CMK (cell line): ENCODE data around the gene SSBP2.

Experiments
- DNase-seq: peaks from one replicate; pipeline ENCODE4 v3.0.0-alpha.2; 2010; ENCODE audit warnings: low read depth

SSBP2 gene

DNA sequence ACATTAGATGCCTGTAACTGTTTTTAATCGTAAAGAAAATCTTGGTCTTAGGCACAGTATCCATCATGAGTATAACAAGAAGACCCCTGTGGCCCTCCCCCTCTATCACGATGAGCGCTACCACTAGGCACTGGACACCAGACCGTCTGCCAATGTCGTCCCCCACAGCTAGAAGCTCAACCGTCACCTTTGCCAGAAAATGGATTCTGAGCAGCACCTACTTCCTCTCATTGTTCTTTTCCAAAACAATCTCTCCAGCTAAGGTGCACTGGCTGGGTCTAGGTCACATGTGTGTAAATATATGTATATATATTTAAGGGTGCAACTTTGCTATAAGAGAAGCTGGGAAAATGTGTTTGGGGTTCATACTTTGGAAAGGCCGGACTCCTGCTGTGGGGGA lies 15.7 kb upstream of the SSBP2 start:
- DNase-seq: no peak

DNA sequence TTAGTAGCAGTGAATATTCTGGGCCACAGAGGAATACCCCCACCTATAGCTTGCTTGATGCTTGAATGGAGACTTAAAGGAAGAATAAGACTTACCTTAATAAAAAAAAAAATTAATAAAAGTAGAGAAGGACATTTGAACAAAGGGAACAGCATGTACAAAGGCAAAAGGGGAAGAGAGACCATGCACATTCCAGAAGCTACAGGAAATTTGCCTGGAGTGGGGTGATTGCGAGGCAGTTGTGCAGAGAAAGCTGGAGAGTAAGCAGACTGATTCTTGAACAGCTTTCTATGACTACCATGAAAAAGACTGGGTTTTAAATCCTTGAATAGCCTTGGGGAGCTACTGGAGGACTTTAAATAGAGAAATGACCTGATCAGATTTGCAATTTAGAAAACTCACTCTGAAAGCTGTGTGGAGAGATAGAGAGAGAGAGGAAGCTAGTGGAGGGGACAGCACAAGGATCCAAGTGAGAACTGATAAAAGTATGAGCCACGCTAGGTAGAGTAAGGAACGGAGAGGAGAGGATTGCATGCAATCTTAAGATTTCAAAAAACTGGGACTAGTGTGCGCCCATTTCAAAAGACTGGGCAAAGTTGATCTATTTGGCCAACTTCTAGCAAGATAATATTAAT lies 12.5 kb upstream of the SSBP2 start:
- DNase-seq: no peak

DNA sequence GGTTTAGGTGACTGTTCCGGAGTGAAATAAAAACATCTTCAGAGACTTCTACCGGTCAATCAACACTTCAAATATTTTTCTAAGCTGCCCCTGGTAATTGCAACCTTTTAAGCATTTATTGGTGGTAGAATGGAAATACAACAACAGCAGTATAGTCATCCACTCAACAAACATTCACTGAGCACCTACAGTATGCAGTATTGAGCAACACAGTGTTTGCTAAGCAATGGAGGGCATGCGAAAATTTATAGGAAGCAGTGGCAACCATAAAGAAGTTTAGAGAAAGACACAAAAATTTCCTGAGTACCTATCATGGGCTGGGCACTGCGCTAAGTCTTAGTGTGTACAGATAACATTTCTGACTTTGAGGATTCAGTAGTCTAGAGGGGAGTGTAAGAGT lies 12.0 kb upstream of the SSBP2 start:
- no peak for DNase-seq

DNA sequence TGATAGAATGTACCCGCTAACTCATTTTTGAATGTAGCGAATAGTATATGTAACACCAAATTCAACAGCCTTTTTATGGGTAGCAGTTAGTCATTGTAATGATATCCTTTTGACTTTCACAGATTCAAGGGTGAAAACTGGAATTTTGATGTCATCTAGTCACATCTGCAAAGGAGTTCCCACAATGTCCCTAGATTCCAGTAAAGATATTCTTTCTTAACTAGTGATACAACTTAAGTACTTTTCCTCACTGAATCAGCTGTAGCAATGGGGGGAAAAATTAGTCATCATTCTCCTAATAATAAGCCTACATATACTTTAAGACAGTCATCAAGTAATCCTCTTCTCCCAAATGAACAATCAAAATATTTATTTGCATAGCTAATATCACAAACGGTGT lies 11.5 kb upstream of the SSBP2 start:
- no peak for DNase-seq

DNA sequence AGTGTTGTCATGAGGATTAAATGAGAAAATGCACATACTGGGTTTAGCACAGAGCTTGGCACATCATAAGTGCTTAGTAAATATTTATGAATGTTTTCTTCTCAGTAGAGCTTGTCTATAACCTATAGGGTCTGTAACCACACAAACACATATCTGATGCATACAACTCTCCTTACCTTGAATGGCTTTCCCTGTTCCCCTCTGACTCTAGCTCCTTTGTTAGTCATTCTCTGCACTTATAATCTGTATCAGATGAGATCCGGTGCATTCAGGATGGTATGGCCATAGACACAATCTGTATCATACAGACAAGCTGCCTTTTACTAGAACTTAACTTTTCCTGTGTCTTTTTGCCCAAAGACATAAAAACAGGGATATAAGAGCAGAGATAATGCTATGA lies 11.1 kb upstream of the SSBP2 start:
- no peak for DNase-seq

DNA sequence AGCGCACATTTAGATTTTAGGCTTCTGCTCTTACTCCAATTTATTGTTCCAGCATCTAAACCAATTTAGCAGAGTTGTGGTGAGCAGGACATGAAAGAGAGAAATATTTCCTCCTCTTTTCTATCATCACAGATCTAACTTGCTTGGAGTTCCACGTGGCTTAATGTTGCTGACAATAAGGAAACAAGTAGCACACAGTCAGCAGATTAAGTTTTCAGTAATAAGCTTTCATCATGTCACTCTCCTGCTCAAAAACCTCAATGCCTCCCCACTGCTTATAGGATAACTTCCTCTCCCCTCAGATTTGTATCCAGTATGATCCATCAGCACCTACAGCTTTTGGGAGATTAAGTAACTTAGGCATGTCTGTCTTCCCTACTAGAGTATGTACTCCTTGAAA lies 10.4 kb upstream of the SSBP2 start:
- DNase-seq: no peak

DNA sequence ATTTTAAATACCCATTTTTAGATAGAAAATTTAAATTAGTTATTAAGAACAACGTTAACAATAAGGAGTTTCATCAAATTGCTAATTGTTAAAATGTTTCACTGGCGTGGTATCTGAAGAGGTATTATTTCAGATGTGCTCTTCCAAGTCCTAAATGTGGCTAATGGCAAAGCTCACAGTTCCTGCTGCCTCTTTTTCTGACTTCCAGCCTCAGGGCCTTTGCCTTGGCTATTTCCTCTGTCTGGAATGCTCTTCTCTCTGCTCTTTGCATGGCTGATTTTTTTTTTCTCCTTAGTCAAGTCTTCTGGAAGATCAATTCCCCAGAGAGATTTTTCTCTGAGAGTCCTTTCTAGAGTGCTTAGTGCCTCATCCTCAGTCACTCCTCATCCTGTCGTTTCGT lies 9.6 kb upstream of the SSBP2 start:
- DNase-seq: no peak

DNA sequence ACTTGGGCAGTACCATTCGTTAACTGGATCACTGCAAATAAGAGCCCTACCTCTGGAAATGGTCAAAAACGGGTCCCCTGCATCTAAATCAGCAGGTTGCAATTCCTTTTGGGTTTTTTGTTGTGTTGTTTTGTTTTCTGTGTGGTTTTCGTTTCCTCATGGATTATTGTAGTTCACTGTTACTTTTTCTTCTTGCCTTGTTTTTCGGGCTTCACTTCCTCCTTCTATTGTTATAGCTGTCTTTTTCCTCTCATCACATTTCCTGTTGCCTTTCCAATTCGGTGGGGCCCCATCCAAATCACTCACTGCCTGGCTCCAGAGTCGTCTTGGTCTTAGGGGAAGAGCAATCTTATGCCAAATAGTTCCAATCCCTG lies 8.7 kb upstream of the SSBP2 start:
- DNase-seq: no peak

DNA sequence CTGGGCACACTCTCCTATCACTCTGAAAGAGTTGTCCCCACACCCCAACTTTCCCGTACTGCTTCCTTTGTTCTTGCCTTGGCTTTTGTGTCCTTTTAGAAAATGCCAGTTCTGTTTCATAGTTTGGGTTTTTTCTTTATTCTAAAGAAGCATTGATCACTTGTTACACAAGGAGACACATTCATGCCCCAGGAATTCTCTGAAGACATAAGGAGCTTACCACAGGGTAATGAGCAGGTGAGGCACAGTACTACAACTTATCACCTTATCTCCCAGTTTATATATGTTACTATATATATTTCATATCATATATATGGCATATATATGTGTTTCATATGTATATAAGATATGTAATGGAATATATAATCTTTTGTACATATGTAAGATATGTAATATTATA lies 6.5 kb upstream of the SSBP2 start:
- no peak for DNase-seq

DNA sequence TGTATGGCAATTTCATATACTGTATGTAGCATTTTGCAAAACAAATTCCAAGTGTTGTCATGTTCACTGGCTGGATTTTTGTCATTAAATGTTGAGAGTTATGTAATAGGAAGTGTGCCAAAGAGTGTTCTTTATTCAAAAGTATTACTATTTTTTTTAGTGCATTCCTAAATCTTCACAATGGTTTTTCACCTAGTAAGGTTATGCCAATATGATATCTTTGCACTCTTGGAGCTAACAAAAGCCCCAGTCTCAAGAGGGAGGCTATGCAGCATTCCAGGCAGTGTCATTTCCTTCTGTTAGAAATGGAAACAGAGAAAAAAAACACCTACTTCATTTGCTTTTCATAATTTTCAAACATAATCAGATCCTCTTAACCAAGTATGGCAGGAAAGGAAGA lies 5.1 kb upstream of the SSBP2 start:
- no peak for DNase-seq

DNA sequence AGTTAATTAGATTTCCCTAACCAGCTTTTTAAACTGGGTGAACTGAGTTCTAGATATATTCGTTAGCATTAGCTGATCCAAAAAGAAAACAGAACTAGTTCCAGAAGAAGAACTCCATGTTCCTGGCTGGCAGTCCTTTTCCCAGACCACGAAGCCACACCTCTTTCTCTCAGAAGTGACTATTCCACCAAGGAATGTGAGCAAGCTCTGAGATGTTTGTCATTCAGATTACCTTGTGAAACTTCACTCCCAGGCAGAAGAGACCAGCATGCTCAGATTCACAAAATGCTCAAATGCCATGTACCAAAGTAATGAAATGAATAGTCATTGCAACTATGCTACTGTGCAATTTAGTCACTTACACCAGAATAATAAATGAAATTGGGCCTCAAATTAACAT lies 4.4 kb upstream of the SSBP2 start:
- DNase-seq: no peak

DNA sequence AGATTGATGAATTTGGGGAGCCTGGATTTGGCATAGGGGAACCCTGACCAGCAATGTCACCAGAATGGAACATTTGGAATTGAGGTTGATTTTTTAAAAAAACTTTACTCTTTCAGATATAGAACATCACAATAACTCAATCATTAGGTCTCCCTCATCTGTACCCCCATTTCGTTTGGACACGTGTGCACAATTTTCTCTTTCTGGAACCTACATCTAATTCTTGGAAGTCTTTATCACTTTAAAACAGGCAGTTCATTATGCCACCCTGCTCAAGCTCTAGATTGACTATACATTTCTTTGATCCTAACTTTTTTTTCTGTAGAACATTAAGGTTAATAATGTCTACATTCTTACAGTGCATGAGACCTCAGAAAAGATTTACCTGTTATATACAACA lies 3.7 kb upstream of the SSBP2 start:
- DNase-seq: no peak

DNA sequence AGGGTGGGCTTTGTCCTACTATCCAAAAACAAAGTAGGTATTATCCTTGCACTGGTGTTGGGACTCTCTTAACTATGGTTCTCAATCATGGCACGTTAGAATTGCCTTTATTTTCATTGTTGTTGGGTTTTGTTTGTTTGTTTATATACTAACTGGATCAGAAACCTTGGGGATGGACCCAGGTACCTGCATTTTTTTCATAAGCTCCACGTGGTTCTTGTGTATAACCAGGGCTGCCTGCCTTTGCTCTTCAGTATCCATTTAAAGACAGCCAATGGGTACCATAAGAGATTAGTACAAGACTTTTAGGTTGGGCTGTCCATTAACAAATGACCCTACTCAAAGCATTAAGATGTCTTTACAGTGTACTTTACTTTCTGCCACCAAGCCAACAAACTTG lies 2.5 kb upstream of the SSBP2 start:
- DNase-seq: no peak

DNA sequence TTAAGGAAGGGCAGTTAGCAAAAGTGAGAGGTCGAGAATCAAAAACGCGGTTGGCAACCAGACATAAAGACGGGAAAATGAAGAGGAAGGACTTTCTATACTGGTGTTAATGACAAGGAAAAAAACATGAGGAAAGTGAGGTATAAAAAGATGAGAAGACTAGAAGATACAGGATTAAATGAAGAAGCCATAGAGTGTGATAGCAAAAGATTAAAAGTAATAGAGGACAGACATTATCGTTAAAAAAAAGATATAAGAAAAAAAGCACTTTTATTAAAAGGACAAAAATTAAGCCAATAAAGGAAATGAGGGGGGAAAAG lies 1.7 kb upstream of the SSBP2 start:
- DNase-seq: no peak

DNA sequence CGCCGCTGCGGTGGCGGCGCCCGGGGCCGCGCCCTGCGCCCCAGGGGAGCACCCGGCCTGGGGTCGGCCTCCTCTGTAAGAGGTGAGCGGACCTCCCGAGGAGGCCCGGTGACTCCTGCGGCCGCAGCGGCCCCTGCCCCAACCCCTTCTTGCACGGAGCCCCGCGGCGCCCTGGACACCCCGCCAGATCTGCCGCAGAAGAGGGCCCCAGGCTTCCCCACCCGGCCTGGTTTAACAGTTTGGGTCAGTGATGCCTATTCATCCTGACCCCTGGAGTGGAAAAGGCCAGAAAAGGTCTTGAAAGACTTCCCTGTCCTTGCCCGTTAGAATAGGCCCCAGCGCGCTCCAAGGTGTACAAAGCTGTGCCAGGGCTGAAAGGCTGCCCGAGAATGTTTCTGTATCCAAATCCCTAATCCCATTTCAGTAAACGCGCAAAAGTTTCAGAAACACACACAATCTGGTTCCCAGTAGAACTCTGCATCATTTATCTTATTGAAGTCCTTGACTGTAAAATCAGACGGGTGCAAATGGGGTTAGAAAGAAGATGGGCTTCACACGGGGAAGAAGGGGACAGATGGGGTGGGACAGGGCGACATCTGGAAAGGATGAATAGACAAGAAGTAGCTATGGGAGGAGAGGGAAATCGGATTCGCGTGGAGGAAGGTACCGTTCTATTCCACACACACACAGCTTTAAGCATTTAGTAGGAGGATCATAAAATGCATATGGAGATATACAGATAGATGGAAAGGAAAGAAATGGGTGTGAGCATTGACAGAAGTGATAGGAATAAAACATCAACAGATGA lies 1.1 kb upstream of the SSBP2 start:
- no peak for DNase-seq

DNA sequence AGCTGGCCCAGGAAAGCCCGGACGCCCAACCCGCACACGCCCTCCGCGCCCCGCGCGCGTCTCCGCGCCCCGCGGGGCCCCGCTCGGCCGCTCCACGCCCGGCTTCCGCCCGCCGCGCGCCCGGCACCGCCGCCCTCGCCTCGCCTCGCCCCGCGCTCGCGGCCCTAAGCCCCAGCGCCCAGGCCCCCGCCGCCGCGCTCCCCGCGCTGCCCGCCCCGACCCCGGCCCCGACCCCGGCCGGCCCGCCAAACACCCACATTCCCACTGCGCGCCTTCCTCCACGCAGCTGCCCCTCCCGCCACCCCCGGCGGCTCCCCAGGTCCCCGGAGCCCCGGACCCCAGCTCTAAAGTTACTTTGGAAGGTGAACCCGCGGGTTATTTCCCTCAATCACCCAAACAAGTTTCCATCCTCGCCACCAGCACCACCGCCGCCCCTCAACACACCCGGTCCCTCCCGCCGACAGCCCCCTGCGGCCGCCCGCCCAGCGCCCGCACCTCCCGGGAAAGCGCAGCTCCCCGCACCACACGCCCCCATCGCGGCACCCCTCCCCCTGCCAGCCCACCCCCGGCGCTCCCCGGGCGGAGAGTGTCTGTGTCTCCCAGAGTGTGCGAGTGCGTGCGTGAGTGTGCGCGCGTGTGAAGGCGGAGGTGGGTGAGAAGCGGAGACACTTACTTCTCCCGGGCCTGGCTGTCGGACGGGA lies 439 bp downstream of the SSBP2 start:
- no peak for DNase-seq

DNA sequence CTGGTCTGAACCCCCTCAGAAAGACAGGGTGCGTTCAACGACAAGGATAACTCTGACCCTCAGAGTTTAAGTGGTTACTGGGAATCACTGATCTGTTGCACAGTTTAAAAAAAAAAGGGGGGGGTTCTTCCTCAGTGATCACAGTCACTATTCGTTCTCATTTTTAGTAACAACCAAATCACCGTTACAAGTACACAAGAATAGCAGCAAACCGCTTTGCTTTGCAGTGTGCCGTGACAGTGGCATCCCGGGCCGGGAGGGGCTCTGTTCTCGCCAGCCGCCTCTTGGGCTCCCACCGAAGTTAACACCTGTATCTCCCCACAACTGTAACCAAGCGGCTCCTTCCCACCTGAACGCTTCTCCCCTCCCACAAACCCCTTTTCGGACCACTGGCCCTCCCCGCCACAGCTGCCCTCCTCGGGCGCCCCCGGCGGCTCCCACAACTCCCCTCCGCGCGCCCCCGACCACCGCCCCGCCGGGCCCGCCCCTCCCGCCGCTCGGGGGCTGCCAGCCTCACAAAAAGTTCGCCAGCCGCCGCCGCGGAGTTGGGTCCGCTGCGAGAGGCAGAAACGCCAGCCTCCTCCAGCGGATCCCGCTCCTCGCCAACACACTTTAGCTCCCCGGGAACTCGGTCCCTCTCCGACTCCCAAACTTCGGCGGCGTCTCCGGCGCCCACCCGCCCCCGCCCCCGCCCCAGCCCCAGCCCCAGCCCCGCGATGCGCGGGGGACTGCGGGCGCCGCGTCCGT lies 1.2 kb downstream of the SSBP2 start:
- DNase-seq: no peak

DNA sequence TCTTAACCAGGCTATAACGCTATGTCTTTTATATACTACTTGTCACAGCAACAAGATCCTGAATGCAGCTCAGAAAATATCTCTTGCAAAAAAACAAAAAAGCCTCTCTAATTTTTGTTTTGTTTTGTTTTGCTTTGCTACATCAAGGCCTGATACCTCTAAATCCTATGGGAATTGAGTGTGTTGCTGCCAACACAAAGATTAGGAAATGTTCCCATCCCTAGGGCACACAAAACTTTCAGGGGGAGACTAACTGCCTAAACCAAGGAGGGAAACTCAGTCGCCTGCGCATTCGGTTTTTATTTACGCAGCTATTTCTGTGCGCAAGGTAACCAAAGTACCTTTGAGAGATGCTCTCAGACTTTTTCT lies 1.7 kb downstream of the SSBP2 start:
- DNase-seq: no peak

DNA sequence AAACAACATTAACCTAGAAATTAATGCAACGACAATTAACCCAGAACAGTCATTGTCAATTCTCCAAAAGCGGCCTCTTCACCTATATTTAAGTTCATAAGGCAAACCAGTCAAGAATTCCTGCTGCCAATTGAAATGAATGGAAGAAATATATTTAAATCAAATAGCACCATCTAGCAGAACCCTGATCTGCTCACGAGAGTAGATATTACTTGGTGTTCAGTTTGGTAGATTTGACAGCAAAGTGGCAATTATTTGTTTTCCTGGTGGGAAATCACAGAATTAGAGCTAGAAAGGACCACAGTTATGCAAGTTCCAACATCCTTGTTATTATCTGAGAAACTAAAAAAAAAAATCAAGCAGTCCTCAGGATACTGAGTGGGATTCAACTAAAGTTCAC lies 2.3 kb downstream of the SSBP2 start:
- DNase-seq: no peak

DNA sequence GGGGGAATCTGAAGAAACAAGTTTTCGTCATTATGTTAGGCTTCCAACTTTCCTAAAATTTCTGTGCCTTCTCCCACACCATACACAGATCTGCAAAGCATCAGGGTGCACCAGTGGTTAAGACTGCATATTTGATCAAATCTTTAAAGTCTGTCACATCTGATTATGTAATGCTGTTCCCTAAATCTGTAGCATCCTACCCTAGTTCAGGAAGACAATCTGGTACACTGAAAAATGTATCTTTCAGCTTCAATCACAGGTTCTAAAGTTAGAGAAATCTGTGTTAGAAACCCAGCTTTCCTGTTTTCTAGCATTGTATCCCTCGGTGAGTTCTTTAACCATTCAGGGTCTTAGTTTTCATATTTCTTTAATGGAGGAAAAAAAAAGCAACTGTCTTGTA lies 3.9 kb downstream of the SSBP2 start:
- DNase-seq: no peak

DNA sequence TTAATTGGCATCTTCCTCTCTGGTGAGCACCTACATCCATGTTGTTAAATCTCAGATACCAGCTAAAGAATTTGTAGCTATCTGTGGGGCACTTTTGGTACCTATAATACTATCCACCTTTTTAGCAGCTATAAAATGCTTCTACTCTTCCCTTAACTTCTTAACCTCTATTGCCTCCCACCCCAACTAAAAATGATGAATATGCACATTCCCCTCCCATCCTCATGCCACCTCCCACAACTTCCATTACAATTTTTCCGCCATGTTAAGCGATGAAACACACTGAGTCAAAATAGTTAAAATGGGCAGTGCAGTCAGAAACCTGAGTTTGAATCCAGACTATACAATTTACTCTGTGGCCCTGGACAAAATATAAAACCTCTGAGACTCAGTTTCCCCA lies 10.1 kb downstream of the SSBP2 start:
- no peak for DNase-seq

DNA sequence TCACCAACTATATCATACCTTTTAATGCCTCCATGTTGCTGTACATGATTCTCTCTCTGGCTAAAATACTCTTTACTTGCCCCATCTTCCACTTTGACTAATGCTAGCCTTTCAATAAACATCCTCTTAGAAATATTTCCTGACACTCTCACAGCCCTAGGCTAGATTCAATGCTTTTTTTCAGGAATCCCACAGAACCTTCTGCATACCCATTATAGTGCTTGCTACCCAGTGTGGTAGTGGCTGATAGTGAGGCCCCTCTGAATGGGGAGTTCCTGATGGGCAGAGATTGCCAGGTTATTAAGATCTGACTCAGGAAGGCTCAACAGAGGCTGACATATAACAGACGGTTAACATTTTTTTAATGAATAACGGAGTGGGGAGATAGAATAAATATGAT lies 11.6 kb downstream of the SSBP2 start:
- DNase-seq: peak; percentile 56

DNA sequence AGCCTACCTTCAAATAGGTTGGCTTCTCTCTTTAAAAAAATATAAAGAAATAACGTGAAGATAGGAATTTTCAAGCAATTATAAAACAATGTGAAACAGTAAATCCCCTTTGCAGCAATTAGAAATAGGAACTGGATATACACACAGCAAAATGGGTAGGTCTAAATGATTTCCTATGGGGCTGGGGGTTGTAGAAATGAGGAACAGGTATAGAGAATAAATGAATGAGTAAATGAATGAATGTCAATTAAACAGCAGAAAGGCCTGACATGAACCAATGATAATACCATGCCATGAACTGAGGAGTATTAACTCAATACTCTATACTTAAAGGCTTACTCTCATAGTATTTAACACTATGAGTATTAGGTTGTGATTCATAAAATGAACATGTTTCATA lies 21.6 kb downstream of the SSBP2 start:
- DNase-seq: no peak
